ENCODE data around the gene DBR1.

DBR1 gene

GRCh38 chr3:138174421-138175131 lies at the start of gene DBR1:
Gene DBR1, minus strand, starts transcription at chr3:138174921. Its CDS starts 126 bp downstream, at chr3:138174795.
- Histone ChIP-seq H3K9me3 (no peaks in the 10 kb centered on the region), H3K4me1 (peaks cover 29% of the 10 kb centered on the region), H3K27me3 (no peaks in the 10 kb centered on the region), H4K20me1 (peaks cover 4% of the 10 kb centered on the region; the same call in 1 of the 2 replicates), H3K9ac (peak within 1 kb of the TSS; percentile 88), H3K36me3 (peaks cover 24% of the 10 kb centered on the region), H3K27ac (peak within 1 kb of the TSS; percentile 83), H3K4me3 (peak within 1 kb of the TSS; percentile 75), H3K4me2 (peak within 1 kb of the TSS; percentile 94)
- TF ChIP-seq Cebpa-rat (IDR thresholded peaks at IDR 0.05): no peak

- no peaks in the 10 kb centered on the region for H3K27me3 ChIP-seq
- H3K4me1 ChIP-seq: peaks cover 24% of the 10 kb centered on the region
- H3K36me3 ChIP-seq: peaks cover 58% of the 10 kb centered on the region
- H3K4me3 ChIP-seq: no peak overlapping the region
- TF ChIP-seq Cebpa-rat (IDR thresholded peaks at IDR 0.05): no peak
- H3K9me3 ChIP-seq: no peaks in the 10 kb centered on the region
- H3K9ac ChIP-seq: no peak overlapping the region
- peaks cover 56% of the 10 kb centered on the region for H4K20me1 ChIP-seq
- H3K4me2 ChIP-seq: no peak overlapping the region
- no peak overlapping the region for H3K27ac ChIP-seq
Observed at GRCh38 chr3:138222942-138223287, 48.2 kb upstream of the DBR1 start.

- no peak overlapping the region for H3K4me3 ChIP-seq
- H3K4me2 ChIP-seq: no peak overlapping the region
- H3K9ac ChIP-seq: no peak overlapping the region
- peaks cover 56% of the 10 kb centered on the region for H4K20me1 ChIP-seq
- no peaks in the 10 kb centered on the region for H3K27me3 ChIP-seq
- peaks cover 52% of the 10 kb centered on the region for H3K36me3 ChIP-seq
- H3K27ac ChIP-seq: no peak overlapping the region
- peaks cover 24% of the 10 kb centered on the region for H3K4me1 ChIP-seq
- no peaks in the 10 kb centered on the region for H3K9me3 ChIP-seq
- TF ChIP-seq Cebpa-rat (IDR thresholded peaks at IDR 0.05): no peak
Observed at GRCh38 chr3:138222131-138222941, 47.6 kb upstream of the DBR1 start.

GRCh38 chr3:138220788-138221187 lies 46.1 kb upstream of the DBR1 start:
- H3K9me3 ChIP-seq: no peaks in the 10 kb centered on the region
- no peaks in the 10 kb centered on the region for H3K27me3 ChIP-seq
- H4K20me1 ChIP-seq: peaks cover 63% of the 10 kb centered on the region
- no peak overlapping the region for H3K4me3 ChIP-seq
- no peak overlapping the region for H3K27ac ChIP-seq
- no peak overlapping the region for H3K9ac ChIP-seq
- peaks cover 24% of the 10 kb centered on the region for H3K4me1 ChIP-seq
- peaks cover 38% of the 10 kb centered on the region for H3K36me3 ChIP-seq
- H3K4me2 ChIP-seq: no peak overlapping the region
- TF ChIP-seq Cebpa-rat (IDR thresholded peaks at IDR 0.05): no peak

GRCh38 chr3:138220242-138220641 lies 45.5 kb upstream of the DBR1 start:
- Histone ChIP-seq H3K9me3 (no peaks in the 10 kb centered on the region), H3K4me1 (peaks cover 24% of the 10 kb centered on the region)

GRCh38 chr3:138219255-138219654 lies 44.5 kb upstream of the DBR1 start:
- TF ChIP-seq Cebpa-rat (IDR thresholded peaks at IDR 0.05): no peak
- peaks cover 32% of the 10 kb centered on the region for H3K36me3 ChIP-seq
- no peak overlapping the region for H3K4me3 ChIP-seq
- H3K27ac ChIP-seq: no peak overlapping the region
- H3K4me2 ChIP-seq: no peak overlapping the region
- no peaks in the 10 kb centered on the region for H3K27me3 ChIP-seq
- H3K9ac ChIP-seq: no peak overlapping the region
- H4K20me1 ChIP-seq: peaks cover 74% of the 10 kb centered on the region
- no peaks in the 10 kb centered on the region for H3K9me3 ChIP-seq
- peaks cover 24% of the 10 kb centered on the region for H3K4me1 ChIP-seq

More at GRCh38 chr3:138220242-138220641, 45.5 kb upstream of the DBR1 start:
- Histone ChIP-seq H3K27ac (no peak overlapping the region), H3K27me3 (no peaks in the 10 kb centered on the region), H3K4me3 (no peak overlapping the region), H3K9ac (no peak overlapping the region), H3K4me2 (no peak overlapping the region), H3K36me3 (peaks cover 34% of the 10 kb centered on the region), H4K20me1 (peaks cover 64% of the 10 kb centered on the region)
- no peak for TF ChIP-seq Cebpa-rat (IDR thresholded peaks at IDR 0.05)

GRCh38 chr3:138213398-138214085 lies 38.8 kb upstream of the DBR1 start:
- Histone ChIP-seq H3K27me3 (no peaks in the 10 kb centered on the region), H3K4me2 (no peak overlapping the region), H3K4me3 (no peak overlapping the region), H3K27ac (no peak overlapping the region), H3K4me1 (no peaks in the 10 kb centered on the region), H3K36me3 (peaks cover 47% of the 10 kb centered on the region), H3K9ac (no peak overlapping the region), H4K20me1 (peaks cover 87% of the 10 kb centered on the region), H3K9me3 (no peaks in the 10 kb centered on the region)
- no peak for TF ChIP-seq Cebpa-rat (IDR thresholded peaks at IDR 0.05)

GRCh38 chr3:138210528-138210927 lies 35.8 kb upstream of the DBR1 start:
- no peak overlapping the region for H3K4me2 ChIP-seq
- H3K36me3 ChIP-seq: peaks cover 68% of the 10 kb centered on the region
- no peaks in the 10 kb centered on the region for H3K27me3 ChIP-seq
- peaks cover 18% of the 10 kb centered on the region for H3K9me3 ChIP-seq
- H3K27ac ChIP-seq: no peak overlapping the region
- H4K20me1 ChIP-seq: peaks cover 98% of the 10 kb centered on the region
- no peak for TF ChIP-seq Cebpa-rat (IDR thresholded peaks at IDR 0.05)
- H3K9ac ChIP-seq: no peak overlapping the region
- H3K4me3 ChIP-seq: no peak overlapping the region
- no peaks in the 10 kb centered on the region for H3K4me1 ChIP-seq

GRCh38 chr3:138206196-138206595 lies 31.5 kb upstream of the DBR1 start:
- Histone ChIP-seq H3K4me2 (no peak overlapping the region), H3K9ac (no peak overlapping the region), H3K4me3 (no peak overlapping the region), H3K36me3 (peaks cover 61% of the 10 kb centered on the region), H3K27me3 (no peaks in the 10 kb centered on the region), H4K20me1 (peaks cover 100% of the 10 kb centered on the region), H3K27ac (no peak overlapping the region), H3K9me3 (peaks cover 18% of the 10 kb centered on the region), H3K4me1 (no peaks in the 10 kb centered on the region)
- no peak for TF ChIP-seq Cebpa-rat (IDR thresholded peaks at IDR 0.05)

GRCh38 chr3:138205527-138205926 lies 30.8 kb upstream of the DBR1 start:
- Histone ChIP-seq H3K27me3 (no peaks in the 10 kb centered on the region), H3K9me3 (peaks cover 18% of the 10 kb centered on the region), H3K9ac (no peak overlapping the region), H3K36me3 (peaks cover 56% of the 10 kb centered on the region), H3K4me1 (no peaks in the 10 kb centered on the region), H3K4me3 (no peak overlapping the region), H3K27ac (no peak overlapping the region), H3K4me2 (no peak overlapping the region), H4K20me1 (peaks cover 100% of the 10 kb centered on the region)
- TF ChIP-seq Cebpa-rat (IDR thresholded peaks at IDR 0.05): no peak

All from BLaER1 (cell line).